ENCODE measurements around the gene AP1S3.
"Not testable (repeated sequence)": the region's sequence is repeated elsewhere in the genome, so short reads cannot be mapped to it uniquely, and the experiment has no call there.

Gene AP1S3

GRCh38 chr2:223828314-223828713 is 9.1 kb downstream of the AP1S3 start:
- DNase-seq, result no peak
- Mint-ChIP-seq H3K9me3 (no peaks in the 10 kb centered on the region), H3K27ac (no peak overlapping the region), H3K4me1 (peaks cover 9% of the 10 kb centered on the region), H3K27me3 (no peaks in the 10 kb centered on the region), H3K4me3 (no peak overlapping the region)
- no peak for ATAC-seq

- no peak for DNase-seq
- Mint-ChIP-seq H3K4me3 (no peak overlapping the region), H3K9me3 (no peaks in the 10 kb centered on the region), H3K4me1 (peaks cover 12% of the 10 kb centered on the region), H3K27me3 (no peaks in the 10 kb centered on the region), H3K27ac (no peak overlapping the region)
- no peak for ATAC-seq
These were observed 10.4 kb downstream of the AP1S3 start for GRCh38 chr2:223826995-223827394.

- ATAC-seq (no peak), DNase-seq (no peak)
- Mint-ChIP-seq H3K4me1 (peaks cover 5% of the 10 kb centered on the region), H3K9me3 (no peaks in the 10 kb centered on the region), H3K4me3 (no peak overlapping the region), H3K27ac (no peak overlapping the region), H3K27me3 (no peaks in the 10 kb centered on the region)
These were observed 13.1 kb downstream of the AP1S3 start for GRCh38 chr2:223824301-223824700.

GRCh38 chr2:223822818-223823217 is 14.6 kb downstream of the AP1S3 start:
- Mint-ChIP-seq H3K4me3 (no peak overlapping the region), H3K27ac (no peak overlapping the region), H3K9me3 (no peaks in the 10 kb centered on the region), H3K4me1 (peaks cover 5% of the 10 kb centered on the region), H3K27me3 (no peaks in the 10 kb centered on the region)
- DNase-seq (no peak), ATAC-seq (no peak)

- peaks cover 9% of the 10 kb centered on the region for H3K4me1 Mint-ChIP-seq
- H3K9me3 Mint-ChIP-seq, result no peaks in the 10 kb centered on the region
- H3K27me3 Mint-ChIP-seq, result no peaks in the 10 kb centered on the region
- DNase-seq, result no peak
- H3K4me3 Mint-ChIP-seq, result no peak overlapping the region
- H3K27ac Mint-ChIP-seq, result no peak overlapping the region
- ATAC-seq, result no peak
These were observed 16.8 kb downstream of the AP1S3 start for GRCh38 chr2:223820549-223820948.

- Mint-ChIP-seq H3K27me3 (no peaks in the 10 kb centered on the region), H3K27ac (no peak overlapping the region), H3K4me1 (peaks cover 15% of the 10 kb centered on the region), H3K9me3 (no peaks in the 10 kb centered on the region), H3K4me3 (no peak overlapping the region)
- DNase-seq, result no peak
- no peak for ATAC-seq
These were observed 17.5 kb downstream of the AP1S3 start for GRCh38 chr2:223819891-223820290.

- Mint-ChIP-seq H3K4me1 (peaks cover 10% of the 10 kb centered on the region), H3K4me3 (no peak overlapping the region), H3K27me3 (no peaks in the 10 kb centered on the region), H3K27ac (no peak overlapping the region), H3K9me3 (no peaks in the 10 kb centered on the region)
- ATAC-seq, result no peak
- DNase-seq, result no peak
These were observed 21.4 kb downstream of the AP1S3 start for GRCh38 chr2:223815884-223816570.

- no peak for ATAC-seq
- Mint-ChIP-seq H3K4me1 (peaks cover 10% of the 10 kb centered on the region), H3K27me3 (no peaks in the 10 kb centered on the region), H3K4me3 (no peak overlapping the region), H3K27ac (no peak overlapping the region), H3K9me3 (no peaks in the 10 kb centered on the region)
- no peak for DNase-seq
These were observed 22.0 kb downstream of the AP1S3 start for GRCh38 chr2:223815186-223815883.

- not testable (repeated sequence) for ATAC-seq, DNase-seq, H3K27me3 Mint-ChIP-seq, H3K9me3 Mint-ChIP-seq, H3K27ac Mint-ChIP-seq, H3K4me3 Mint-ChIP-seq
- peaks cover 10% of the 10 kb centered on the region for H3K4me1 Mint-ChIP-seq
These were observed 22.6 kb downstream of the AP1S3 start for GRCh38 chr2:223814764-223815163.

- DNase-seq, result no peak
- no peaks in the 10 kb centered on the region for H3K9me3 Mint-ChIP-seq
These were observed 24.1 kb downstream of the AP1S3 start for GRCh38 chr2:223813329-223813728.

GRCh38 chr2:223811757-223812156 is 25.6 kb downstream of the AP1S3 start:
- no peak overlapping the region for H3K27ac Mint-ChIP-seq
- H3K9me3 Mint-ChIP-seq, result no peaks in the 10 kb centered on the region
- H3K4me1 Mint-ChIP-seq, result peaks cover 10% of the 10 kb centered on the region
- DNase-seq, result no peak
- H3K27me3 Mint-ChIP-seq, result no peaks in the 10 kb centered on the region
- no peak for ATAC-seq
- H3K4me3 Mint-ChIP-seq, result no peak overlapping the region

More at GRCh38 chr2:223813329-223813728, 24.1 kb downstream of the AP1S3 start:
- no peak for ATAC-seq
- H3K4me1 Mint-ChIP-seq, result peaks cover 10% of the 10 kb centered on the region
- H3K4me3 Mint-ChIP-seq, result no peak overlapping the region
- no peak overlapping the region for H3K27ac Mint-ChIP-seq
- no peaks in the 10 kb centered on the region for H3K27me3 Mint-ChIP-seq

GRCh38 chr2:223805008-223805407 is 32.4 kb downstream of the AP1S3 start:
- Mint-ChIP-seq H3K27ac (no peak overlapping the region), H3K4me1 (no peaks in the 10 kb centered on the region), H3K27me3 (no peaks in the 10 kb centered on the region), H3K9me3 (no peaks in the 10 kb centered on the region), H3K4me3 (no peak overlapping the region)
- DNase-seq (no peak), ATAC-seq (no peak)

GRCh38 chr2:223801736-223802135 is 35.6 kb downstream of the AP1S3 start:
- no peaks in the 10 kb centered on the region for H3K27me3 Mint-ChIP-seq
- H3K4me1 Mint-ChIP-seq, result peaks cover 10% of the 10 kb centered on the region
- no peak for ATAC-seq
- no peak overlapping the region for H3K4me3 Mint-ChIP-seq
- no peak for DNase-seq
- H3K9me3 Mint-ChIP-seq, result no peaks in the 10 kb centered on the region
- H3K27ac Mint-ChIP-seq, result no peak overlapping the region

- H3K4me1 Mint-ChIP-seq, result peaks cover 11% of the 10 kb centered on the region
- ATAC-seq, result no peak
- no peaks in the 10 kb centered on the region for H3K27me3 Mint-ChIP-seq
- H3K4me3 Mint-ChIP-seq, result no peak overlapping the region
- H3K27ac Mint-ChIP-seq, result no peak overlapping the region
- no peak for DNase-seq
- no peaks in the 10 kb centered on the region for H3K9me3 Mint-ChIP-seq
These were observed 36.5 kb downstream of the AP1S3 start for GRCh38 chr2:223800908-223801307.

- Mint-ChIP-seq H3K27me3 (no peaks in the 10 kb centered on the region), H3K9me3 (no peaks in the 10 kb centered on the region), H3K4me3 (no peak overlapping the region), H3K27ac (no peak overlapping the region), H3K4me1 (peaks cover 11% of the 10 kb centered on the region)
- DNase-seq (no peak), ATAC-seq (no peak)
These were observed 39.3 kb downstream of the AP1S3 start for GRCh38 chr2:223797811-223798721.

GRCh38 chr2:223797037-223797436 is 40.3 kb downstream of the AP1S3 start:
- no peak overlapping the region for H3K27ac Mint-ChIP-seq
- no peaks in the 10 kb centered on the region for H3K9me3 Mint-ChIP-seq
- no peak for ATAC-seq
- H3K4me1 Mint-ChIP-seq, result peaks cover 11% of the 10 kb centered on the region
- H3K4me3 Mint-ChIP-seq, result no peak overlapping the region
- H3K27me3 Mint-ChIP-seq, result no peaks in the 10 kb centered on the region
- DNase-seq, result no peak
